Activated B cell treated with CpG ODN at 0.5 μM for 24 hours (primary cell): ENCODE measurements around the gene KCTD14. TPM values are rescaled to one million over a fixed set of nuclear protein-coding genes. Genes with fewer than 3 reads are reported as not detected.

Source experiments
- ATAC-seq: fragments of 200-7000 bp; cut with Tn5 transposase; one replicate; pipeline ENCODE4 v1.10.0; 2021; ENCODE audit warnings: low read depth, mild to moderate bottlenecking, moderate library complexity
- CTCF ChIA-PET: fragments of 350-600 bp; sonication (Branson Sonifier 250); formaldehyde crosslinking; loops from one replicate; lab custom pipeline; 2021; ENCODE audit warnings: antibody characterized with exemption; lab: Charles Lee
- POLR2A ChIA-PET: fragments of 350-600 bp; sonication (Branson Sonifier 250); formaldehyde crosslinking; loops from one replicate; lab custom pipeline; 2021; ENCODE audit warnings: antibody characterized with exemption; lab: Charles Lee
- DNase-seq: peaks from one replicate; pipeline ENCODE4 v3.0.0; 2022
- H3K27ac Mint-ChIP-seq: one replicate; pipeline ENCODE4 v1.8.0; 2020; ENCODE audit warnings: mixed read lengths
- H3K27me3 Mint-ChIP-seq: one replicate; pipeline ENCODE4 v1.8.0; 2021; ENCODE audit warnings: mixed read lengths
- H3K36me3 Mint-ChIP-seq: one replicate; pipeline ENCODE4 v1.8.0; 2021; ENCODE audit warnings: low read depth, mixed read lengths
- H3K4me1 Mint-ChIP-seq: one replicate; pipeline ENCODE4 v1.8.0; 2021; ENCODE audit warnings: mixed read lengths
- H3K4me3 Mint-ChIP-seq: one replicate; pipeline ENCODE4 v1.8.0; 2020; ENCODE audit warnings: mild to moderate bottlenecking, mixed read lengths
- H3K9me3 Mint-ChIP-seq: one replicate; pipeline ENCODE4 v1.8.0; 2020; ENCODE audit warnings: mixed read lengths
- intact Hi-C: fragments of 100-400 bp; cut with micrococcal nuclease; formaldehyde crosslinking; loops from one replicate; pipeline ENCODE4 v1.15.1; 2024
- total RNA-seq: library from RNA; stranded (reverse); gene quantifications from 2 replicates; pipeline ENCODE4 v1.2.3, GENCODE V29; 2022
- TF ChIP-seq, protein P1 (sequence below): fragments of 200-600 bp; IDR thresholded peaks from one replicate; pipeline ENCODE4 v1.8.0; 2022; ENCODE audit warnings: antibody characterized with exemption, mild to moderate bottlenecking

The KCTD14 gene
- total RNA-seq, 1 donor from 2014 or later = 0.22 TPM

DNA sequence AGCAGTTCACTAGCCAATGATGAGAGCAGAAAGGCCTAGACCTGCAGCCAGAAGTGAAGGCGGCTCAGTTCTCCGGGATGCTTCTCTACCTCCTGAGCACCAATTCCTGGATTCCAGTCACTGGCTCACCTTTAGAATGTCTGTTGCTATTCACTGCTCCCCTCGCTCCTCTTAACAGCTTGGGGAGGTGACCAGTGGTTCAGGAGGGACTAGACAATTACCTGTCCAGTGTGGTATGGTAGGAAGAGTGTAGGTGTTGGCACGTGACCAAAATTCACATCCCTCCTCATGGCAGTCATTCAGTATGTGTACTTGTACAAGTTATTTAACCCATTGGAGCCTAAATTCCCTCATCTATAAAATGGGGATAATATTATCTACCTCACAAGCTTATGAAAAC is 44.6 kb upstream of the KCTD14 start:
- TF ChIP-seq, protein P1, sequence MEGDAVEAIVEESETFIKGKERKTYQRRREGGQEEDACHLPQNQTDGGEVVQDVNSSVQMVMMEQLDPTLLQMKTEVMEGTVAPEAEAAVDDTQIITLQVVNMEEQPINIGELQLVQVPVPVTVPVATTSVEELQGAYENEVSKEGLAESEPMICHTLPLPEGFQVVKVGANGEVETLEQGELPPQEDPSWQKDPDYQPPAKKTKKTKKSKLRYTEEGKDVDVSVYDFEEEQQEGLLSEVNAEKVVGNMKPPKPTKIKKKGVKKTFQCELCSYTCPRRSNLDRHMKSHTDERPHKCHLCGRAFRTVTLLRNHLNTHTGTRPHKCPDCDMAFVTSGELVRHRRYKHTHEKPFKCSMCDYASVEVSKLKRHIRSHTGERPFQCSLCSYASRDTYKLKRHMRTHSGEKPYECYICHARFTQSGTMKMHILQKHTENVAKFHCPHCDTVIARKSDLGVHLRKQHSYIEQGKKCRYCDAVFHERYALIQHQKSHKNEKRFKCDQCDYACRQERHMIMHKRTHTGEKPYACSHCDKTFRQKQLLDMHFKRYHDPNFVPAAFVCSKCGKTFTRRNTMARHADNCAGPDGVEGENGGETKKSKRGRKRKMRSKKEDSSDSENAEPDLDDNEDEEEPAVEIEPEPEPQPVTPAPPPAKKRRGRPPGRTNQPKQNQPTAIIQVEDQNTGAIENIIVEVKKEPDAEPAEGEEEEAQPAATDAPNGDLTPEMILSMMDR = no peak
- Mint-ChIP-seq H3K36me3 (peaks cover 48% of the 10 kb centered on the region), H3K4me1 (peaks cover 5% of the 10 kb centered on the region), H3K4me3 (no peak overlapping the region), H3K27me3 (no peaks in the 10 kb centered on the region), H3K9me3 (no peaks in the 10 kb centered on the region), H3K27ac (no peak overlapping the region)
- intact Hi-C loops = no loop called here
- no peak for ATAC-seq
- CTCF ChIA-PET = no interaction called here
- POLR2A ChIA-PET = no interaction called here
- no peak for DNase-seq

DNA sequence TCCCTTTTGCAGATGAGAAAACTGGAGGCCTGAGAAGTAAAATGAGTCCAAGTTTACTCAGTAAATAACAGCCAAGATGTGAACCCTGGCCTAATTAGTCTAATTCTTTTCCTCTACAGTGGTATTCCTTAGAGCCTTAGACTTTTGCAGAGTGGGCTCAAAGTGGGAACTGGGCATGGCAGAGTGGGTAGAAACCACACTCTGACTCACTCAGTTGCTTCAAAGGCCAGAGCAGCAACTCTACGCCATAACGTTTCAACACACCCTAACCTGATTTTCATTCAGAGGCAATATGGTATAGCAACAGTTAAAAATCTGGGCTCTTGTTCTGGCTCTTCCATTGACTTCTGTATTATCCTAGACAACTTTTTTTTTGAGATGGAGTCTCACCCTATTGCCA is 43.4 kb upstream of the KCTD14 start:
- H3K27me3 Mint-ChIP-seq = no peaks in the 10 kb centered on the region
- TF ChIP-seq, protein P1 = no peak
- ATAC-seq (no peak), DNase-seq (no peak)
- H3K4me3 Mint-ChIP-seq = no peak overlapping the region
- intact Hi-C loops = no loop called here
- ChIA-PET CTCF (no interaction called here), POLR2A (no interaction called here)
- H3K36me3 Mint-ChIP-seq = peaks cover 39% of the 10 kb centered on the region
- H3K4me1 Mint-ChIP-seq = no peaks in the 10 kb centered on the region
- no peak overlapping the region for H3K27ac Mint-ChIP-seq
- H3K9me3 Mint-ChIP-seq = no peaks in the 10 kb centered on the region

DNA sequence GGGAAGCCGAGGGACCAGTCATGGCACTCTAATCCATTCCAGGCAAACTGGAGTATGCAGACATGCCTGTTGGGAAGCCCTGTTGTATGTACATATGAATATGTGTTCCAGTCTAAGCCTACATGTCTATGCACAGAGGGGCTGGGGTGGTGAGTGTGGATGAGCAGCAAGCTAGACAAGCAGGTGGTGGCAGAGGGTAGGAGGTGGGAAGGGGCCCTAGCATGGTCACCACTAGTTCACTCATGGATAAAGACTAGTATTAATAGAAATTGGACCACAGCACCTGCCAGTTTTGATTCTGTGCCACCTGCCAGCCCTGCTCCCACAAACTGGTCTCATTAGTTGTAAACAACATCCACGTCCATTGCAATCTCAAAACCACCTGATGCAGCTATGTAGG is 42.1 kb upstream of the KCTD14 start:
- no peak overlapping the region for H3K4me3 Mint-ChIP-seq
- ChIA-PET POLR2A (no interaction called here), CTCF (no interaction called here)
- peaks cover 29% of the 10 kb centered on the region for H3K36me3 Mint-ChIP-seq
- DNase-seq = no peak
- TF ChIP-seq, protein P1 = no peak
- no peak overlapping the region for H3K27ac Mint-ChIP-seq
- no peaks in the 10 kb centered on the region for H3K27me3 Mint-ChIP-seq
- no peak for ATAC-seq
- H3K4me1 Mint-ChIP-seq = no peaks in the 10 kb centered on the region
- no peaks in the 10 kb centered on the region for H3K9me3 Mint-ChIP-seq
- intact Hi-C loops = no loop called here

DNA sequence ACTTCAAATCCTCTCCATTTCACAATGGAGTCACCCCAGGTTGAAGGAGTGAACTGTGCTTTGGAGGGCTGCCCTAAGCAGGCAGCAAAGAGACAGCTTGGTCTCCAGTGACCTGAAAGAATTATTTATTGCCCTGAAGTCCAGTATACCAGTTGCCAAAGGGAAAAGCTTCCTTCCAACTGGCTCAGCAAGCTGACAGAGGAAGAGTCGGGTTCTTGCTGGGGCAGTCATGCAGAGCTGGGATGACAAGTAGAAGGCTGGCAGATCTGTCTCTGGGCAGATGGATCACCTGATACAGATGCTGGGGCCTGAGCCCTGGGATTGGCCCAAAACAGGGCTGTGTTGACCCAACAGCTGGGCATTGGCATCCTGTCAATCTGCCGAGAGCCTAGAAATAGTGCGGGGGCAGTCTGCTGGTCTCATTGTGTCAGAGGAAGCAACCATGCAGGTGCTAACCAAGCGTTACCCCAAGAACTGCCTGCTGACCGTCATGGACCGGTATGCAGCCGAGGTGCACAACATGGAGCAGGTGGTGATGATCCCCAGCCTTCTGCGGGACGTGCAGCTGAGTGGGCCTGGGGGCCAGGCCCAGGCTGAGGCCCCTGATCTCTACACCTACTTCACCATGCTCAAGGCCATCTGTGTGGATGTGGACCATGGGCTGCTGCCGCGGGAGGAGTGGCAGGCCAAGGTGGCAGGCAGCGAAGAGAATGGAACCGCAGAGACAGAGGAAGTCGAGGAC is 40.5 kb upstream of the KCTD14 start, which contains the start of gene THRSP:
THRSP (plus strand) TSS at position 422 of the 742 bp plus-strand sequence; CDS start at position 443, 21 bp downstream.
- Mint-ChIP-seq H3K36me3 (peaks cover 15% of the 10 kb centered on the region), H3K27ac (no peak within 1 kb of the TSS), H3K4me1 (no peaks in the 10 kb centered on the region), H3K4me3 (no peak within 1 kb of the TSS), H3K9me3 (no peaks in the 10 kb centered on the region), H3K27me3 (no peaks in the 10 kb centered on the region)
- intact Hi-C loops = no loop called here
- no peak for ATAC-seq
- DNase-seq = no peak
- TF ChIP-seq, protein P1 = no peak
- ChIA-PET POLR2A (interaction anchor here (0.6 kb wide), 1 partner anchor 74 kb away, joined by 3 read pairs; no protein-coding TSS in a partner anchor), CTCF (no interaction called here)

DNA sequence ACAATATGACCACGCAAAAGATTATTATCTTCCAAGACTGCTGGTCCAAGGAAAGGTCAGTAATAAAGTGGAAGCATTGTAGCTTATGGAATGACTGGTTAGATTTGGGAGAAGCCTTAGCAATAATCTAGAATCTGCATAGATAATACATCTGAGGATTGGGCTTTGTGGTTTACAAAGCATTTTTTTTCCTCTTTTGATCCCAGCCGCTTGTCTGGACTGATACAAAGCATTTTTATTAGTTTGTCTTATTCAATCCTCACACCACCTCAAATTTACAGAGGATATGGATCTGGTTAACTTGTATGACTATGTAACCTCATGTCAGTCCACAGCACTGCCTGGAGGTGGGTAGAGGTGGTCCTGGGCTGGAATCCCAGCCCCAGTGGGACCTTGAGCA is 39.6 kb upstream of the KCTD14 start:
- CTCF ChIA-PET = interaction anchor here (1.1 kb wide), 1 partner anchor 17 kb away, joined by 3 read pairs; no protein-coding TSS in a partner anchor
- TF ChIP-seq, protein P1 = no peak
- intact Hi-C loops = no loop called here
- Mint-ChIP-seq H3K9me3 (no peaks in the 10 kb centered on the region), H3K27ac (no peak overlapping the region), H3K27me3 (no peaks in the 10 kb centered on the region), H3K4me3 (no peak overlapping the region), H3K4me1 (no peaks in the 10 kb centered on the region), H3K36me3 (peaks cover 8% of the 10 kb centered on the region)
- no peak for ATAC-seq
- POLR2A ChIA-PET = no interaction called here
- no peak for DNase-seq
